H1 (cell line): ENCODE measurements around the gene GNAT2. TPM values are rescaled to one million over a fixed set of nuclear protein-coding genes. Genes with fewer than 3 reads are reported as not detected.

Source experiments
- CTCF ChIA-PET: fragments of 300-600 bp; sonication (Branson Sonifier 250); formaldehyde crosslinking; loops from one replicate; lab custom pipeline; 2021; ENCODE audit not compliant: partially characterized antibody; lab: Charles Lee
- POLR2A ChIA-PET: fragments of 300-600 bp; sonication (Branson Sonifier 250); formaldehyde crosslinking; loops from one replicate; lab custom pipeline; 2021; ENCODE audit warnings: inconsistent platforms; ENCODE audit not compliant: partially characterized antibody; lab: Charles Lee
- DNase-seq, 2 experiments: peaks; one replicate each; pipeline versions ENCODE4 v3.0.0 to v3.0.0-alpha.2; 2010 to 2022; ENCODE audit warnings: low spot score in 2 of 2, low read depth in 1 of 2, mixed read lengths in 1 of 2
- FAIRE-seq: peaks from 2 replicates; lab custom pipeline; 2011; peaks lifted over from hg19 to GRCh38; lab: Jason Lieb, UNC
- H2AFZ ChIP-seq: 2 replicates; pipeline ENCODE4 v1.8.1; 2012; ENCODE audit warnings: low read length, inconsistent platforms
- H2AK5ac ChIP-seq: 2 replicates; pipeline ENCODE4 v1.6.1; 2013; ENCODE audit warnings: low read depth, low read length
- H2BK120ac ChIP-seq: replicated peaks from 2 replicates; pipeline ENCODE3; 2013; ENCODE audit warnings: low read depth, low read length, inconsistent platforms
- H2BK12ac ChIP-seq: 2 replicates; pipeline ENCODE4 v1.6.1; 2013; ENCODE audit warnings: low read depth, low read length
- H2BK15ac ChIP-seq: 2 replicates; pipeline ENCODE4 v1.6.1; 2013; ENCODE audit warnings: low read length
- H2BK20ac ChIP-seq: 2 replicates; pipeline ENCODE4 v1.6.1; 2013; ENCODE audit warnings: low read length
- H2BK5ac ChIP-seq: 2 replicates; pipeline ENCODE4 v1.6.1; 2013; ENCODE audit warnings: low read depth, low read length
- H3K14ac ChIP-seq: 2 replicates; pipeline ENCODE4 v1.6.1; 2013; ENCODE audit warnings: inconsistent platforms; ENCODE audit not compliant: insufficient read length
- H3K18ac ChIP-seq: 2 replicates; pipeline ENCODE4 v1.6.1; 2013; ENCODE audit warnings: low read length; ENCODE audit errors: extremely low read depth
- H3K23ac ChIP-seq: 2 replicates; pipeline ENCODE4 v1.6.1; 2013; ENCODE audit warnings: inconsistent platforms; ENCODE audit not compliant: insufficient read length
- H3K23me2 ChIP-seq: 2 replicates; pipeline ENCODE4 v1.6.1; 2013; ENCODE audit warnings: low read depth, low read length
- H3K27ac ChIP-seq: 2 replicates; pipeline ENCODE4 v1.6.1; 2011; ENCODE audit warnings: low read depth, low read length, inconsistent platforms
- H3K27me3 ChIP-seq, 4 experiments: replicated peaks in 1 of 4; 1 replicate in 1 of 4; 2 replicates in 3 of 4; pipeline versions ENCODE4 v1.6.1 to v1.8.1; 2011 to 2013; ENCODE audit warnings: low read length in 3 of 4, mild to moderate bottlenecking in 3 of 4, inconsistent platforms in 2 of 4, mixed read lengths in 2 of 4, moderate library complexity in 1 of 4; ENCODE audit not compliant: control insufficient read depth in 3 of 4, insufficient read depth in 3 of 4; ENCODE audit errors: extremely low read depth in 1 of 4
- H3K36me3 ChIP-seq, 4 experiments: 2 replicates each; pipeline versions ENCODE4 v1.6.1 to v1.8.1; 2011 to 2013; ENCODE audit warnings: mild to moderate bottlenecking in 4 of 4, low read length in 3 of 4, moderate library complexity in 2 of 4, control low read depth in 1 of 4, inconsistent platforms in 1 of 4; ENCODE audit not compliant: insufficient read depth in 4 of 4, control insufficient read depth in 2 of 4
- H3K4ac ChIP-seq: replicated peaks from 2 replicates; pipeline ENCODE3; 2013; ENCODE audit warnings: low read length, low read depth, mixed read lengths, inconsistent platforms; ENCODE audit not compliant: insufficient read length
- H3K4me1 ChIP-seq, 4 experiments: replicated peaks in 1 of 4; 1 replicate in 1 of 4; 2 replicates in 3 of 4; pipeline versions ENCODE4 v1.6.1 to v1.8.1; 2011 to 2013; ENCODE audit warnings: low read length in 3 of 4, inconsistent platforms in 2 of 4, mixed read lengths in 1 of 4; ENCODE audit not compliant: insufficient read depth in 4 of 4, control insufficient read depth in 3 of 4
- H3K4me2 ChIP-seq, 2 experiments: 2 replicates each; pipeline versions ENCODE4 v1.6.1 to v1.8.1; 2011 to 2013; ENCODE audit warnings: low read depth in 2 of 2, low read length in 2 of 2, control low read depth in 1 of 2, inconsistent platforms in 1 of 2, mild to moderate bottlenecking in 1 of 2; ENCODE audit not compliant: insufficient read depth in 1 of 2
- H3K4me3 ChIP-seq, 4 experiments: fragments of 200-600, 300-600 bp in 1 of 4; sonication (generic), shearing (Covaris generic), sonication (Bioruptor Twin) in 1 of 4; 2 replicates each; pipeline versions ENCODE4 v1.5.1 to v1.8.1; 2011 to 2016; ENCODE audit warnings: low read length in 4 of 4, low read depth in 3 of 4, control low read depth in 2 of 4, inconsistent platforms in 2 of 4, mild to moderate bottlenecking in 2 of 4, mixed read lengths in 1 of 4, moderate library complexity in 1 of 4; ENCODE audit not compliant: insufficient read depth in 2 of 4; ENCODE audit errors: extremely low read depth in 1 of 4
- H3K56ac ChIP-seq: replicated peaks from 2 replicates; pipeline ENCODE3; 2013; ENCODE audit warnings: low read depth, mild to moderate bottlenecking, mixed read lengths, low read length, inconsistent platforms; ENCODE audit not compliant: insufficient read length
- H3K79me1 ChIP-seq: 2 replicates; pipeline ENCODE4 v1.6.1; 2013; ENCODE audit warnings: low read depth, low read length, control low read depth
- H3K79me2 ChIP-seq, 2 experiments: 2 replicates each; pipeline versions ENCODE4 v1.6.1 to v1.8.1; 2012 to 2013; ENCODE audit warnings: low read length in 2 of 2, mild to moderate bottlenecking in 2 of 2, inconsistent platforms in 1 of 2; ENCODE audit not compliant: insufficient read depth in 2 of 2, control insufficient read depth in 1 of 2
- H3K9ac ChIP-seq, 4 experiments: replicated peaks in 1 of 4; 1 replicate in 1 of 4; 2 replicates in 3 of 4; pipeline versions ENCODE4 v1.6.1 to v1.8.1; 2011 to 2013; ENCODE audit warnings: low read depth in 3 of 4, low read length in 3 of 4, control low read depth in 2 of 4, mild to moderate bottlenecking in 2 of 4, moderate library complexity in 2 of 4, inconsistent platforms in 1 of 4; ENCODE audit errors: extremely low read depth in 1 of 4
- H3K9me3 ChIP-seq, 2 experiments: 2 replicates each; pipeline versions ENCODE4 v1.6.1 to v1.8.1; 2012 to 2013; ENCODE audit warnings: mild to moderate bottlenecking in 2 of 2, moderate library complexity in 2 of 2, control low read depth in 1 of 2, inconsistent platforms in 1 of 2, low read depth in 1 of 2, low read length in 1 of 2, mixed read lengths in 1 of 2; ENCODE audit not compliant: insufficient read depth in 2 of 2
- H4K20me1 ChIP-seq, 2 experiments: replicated peaks in 1 of 2; 2 replicates each; pipeline versions ENCODE3 to v1.8.1; 2011 to 2013; ENCODE audit warnings: inconsistent platforms in 2 of 2, low read length in 2 of 2, mild to moderate bottlenecking in 1 of 2; ENCODE audit not compliant: insufficient read depth in 2 of 2, control insufficient read depth in 1 of 2
- H4K5ac ChIP-seq: 2 replicates; pipeline ENCODE4 v1.6.1; 2013; ENCODE audit warnings: low read length, low read depth, mixed read lengths, inconsistent platforms; ENCODE audit not compliant: insufficient read length
- H4K8ac ChIP-seq: 2 replicates; pipeline ENCODE4 v1.8.0; 2013; ENCODE audit warnings: mild to moderate bottlenecking, moderate library complexity, low read length, inconsistent platforms; ENCODE audit not compliant: insufficient read depth; ENCODE audit errors: extremely low read depth
- H4K91ac ChIP-seq: replicated peaks from 2 replicates; pipeline ENCODE3; 2013; ENCODE audit warnings: low read length, mixed read lengths, inconsistent platforms; ENCODE audit not compliant: insufficient read length
- E2F6 ChIP-seq: IDR thresholded peaks from 2 replicates; pipeline ENCODE4 v1.6.1; 2012; ENCODE audit warnings: inconsistent platforms
- SRF ChIP-seq: IDR thresholded peaks from 2 replicates; pipeline ENCODE4 v1.6.1; 2011; ENCODE audit warnings: mild to moderate bottlenecking, low read depth, low read length, moderate library complexity
- TBP ChIP-seq: IDR thresholded peaks from 2 replicates; pipeline ENCODE4 v1.6.1; 2011; ENCODE audit warnings: low read depth, low read length, improper control_type of control experiment
- ZNF274 ChIP-seq: IDR thresholded peaks from 2 replicates; pipeline ENCODE4 v1.7.0; 2012; ENCODE audit warnings: low read length, borderline replicate concordance; ENCODE audit errors: extremely low read depth
- WGBS, 2 experiments: shearing (Covaris generic) in 1 of 2; methylation state at CpG; one replicate each; pipeline versions ENCODE4 v1.1.6 to v1.1.7; 2013 to 2015; ENCODE audit warnings: low lambda C conversion rate in 2 of 2, mixed read lengths in 2 of 2, inconsistent platforms in 1 of 2, low coverage in 1 of 2, missing lambda C conversion rate in 1 of 2; ENCODE audit not compliant: insufficient replicate concordance in 2 of 2, insufficient coverage in 1 of 2, insufficient read length in 1 of 2; ENCODE audit errors: extremely low coverage in 1 of 2, missing lambda C conversion rate in 1 of 2; 5-methylcytosine and 5-hydroxymethylcytosine counted together
- polyA plus RNA-seq, 7 experiments: library from polyadenylated mRNA; depleted of rRNA in 3 of 7; stranded (reverse) in 5 of 7; unstranded in 2 of 7; fragments of >200 nt in 5 of 7; fragments of 200-250 nt in 2 of 7; gene quantifications; 1 replicate in 5 of 7; 2 replicates in 1 of 7; 4 replicates in 1 of 7; pipeline versions ENCODE4 v1.2.1 to v1.2.3, GENCODE V29; 2011 to 2013; ENCODE audit warnings: missing spikeins in 2 of 7, mixed read lengths in 2 of 7
- total RNA-seq: library from RNA; stranded (reverse); fragmentation: NEBNext Ultra II Directional; extraction: Animal tissue kit (Norgen Biotek cat#: 25700); gene quantifications from 2 replicates; pipeline ENCODE4 v1.2.1, GENCODE V29; 2021

GNAT2 gene
- total and polyA plus RNA-seq, 2 of the 8 experiments (the other 6 are each of a cell fraction or from before 2014, with no cell fraction given): 0.05 TPM; not detected in 1

GRCh38 chr1:109654519-109654918, 35.1 kb upstream of the GNAT2 start:
- Histone ChIP-seq H3K23me2 (peaks cover 9% of the 10 kb centered on the region), H4K91ac (no peak overlapping the region), H3K23ac (no peak overlapping the region), H3K79me1 (no peaks in the 10 kb centered on the region), H3K4me1 (0 out of 7 replicates have a peak, but pooled peaks cover 0 to 3% (median 0%) of the 10 kb centered on the region in 4 experiments), H2BK5ac (no peak overlapping the region), H4K20me1 (no peaks in the 10 kb centered on the region), H3K56ac (no peak overlapping the region), H3K79me2 (no peaks in the 10 kb centered on the region), H2AFZ (no peak overlapping the region), H3K27me3 (peaks cover 0 to 5% (median 4%) of the 10 kb centered on the region in 4 experiments; a peak in 6 of 7 replicates), H3K4me2 (no peak overlapping the region; a peak in 1 of 4 replicates), H3K9me3 (no peaks in the 10 kb centered on the region), H3K14ac (no peak overlapping the region), H2BK120ac (no peak overlapping the region), H3K27ac (no peak overlapping the region), H2AK5ac (no peak overlapping the region), H3K4ac (no peak overlapping the region), H4K8ac (no peak overlapping the region), H3K4me3 (no peak overlapping the region), H2BK15ac (no peak overlapping the region), H3K36me3 (no peaks in the 10 kb centered on the region), H3K18ac (no peak overlapping the region), H4K5ac (no peak overlapping the region), H3K9ac (no peak overlapping the region), H2BK12ac (no peak overlapping the region), H2BK20ac (no peak overlapping the region)
- WGBS, 2 experiments: 88% methylated on average over 12 of the region's 12 CpGs; no CpG with 5 or more reads in 1 of the 2 experiments
- FAIRE-seq: no peak
- POLR2A ChIA-PET: interaction anchor here (1.6 kb wide), 1 partner anchor 14 kb away, joined by 5 read pairs; no protein-coding TSS in a partner anchor
- TF ChIP-seq SRF (no peak), ZNF274 (no peak), TBP (no peak), E2F6 (peak; percentile 52; the same call in 1 of the 2 replicates)
- CTCF ChIA-PET: interaction anchor here (0.7 to 11.8 kb wide), 9 partner anchors 9 to 433 kb away, joined by 3 to 185 read pairs (median 4); partner anchors contain the start of gene GSTM1
- DNase-seq: no peak
